ENCODE results near the gene PLEKHA6.
A peak's percentile ranks its signal among the peaks of the same experiment; 100 is the strongest.

PLEKHA6 gene

DNA sequence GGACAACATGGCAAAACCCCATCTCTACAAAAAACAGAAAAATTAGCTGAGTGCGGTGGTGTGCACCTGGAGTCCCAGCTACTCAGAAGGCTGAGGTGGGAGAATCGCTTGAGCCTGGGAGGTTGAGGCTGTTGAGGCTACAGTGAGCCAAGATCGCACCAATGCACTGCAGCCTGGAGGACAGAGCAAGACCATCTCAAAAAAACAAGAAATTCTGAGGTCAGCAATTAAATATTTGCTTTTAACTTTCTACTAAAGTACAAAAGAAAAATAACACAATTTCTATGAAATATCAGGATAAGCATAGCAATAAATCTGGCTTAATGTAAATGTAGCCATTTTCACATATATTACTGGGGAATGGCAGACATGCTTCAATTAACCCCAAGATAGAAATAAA, 42.0 kb upstream of the PLEKHA6 start:
- no peak overlapping the region for H3K27ac ChIP-seq (ENCODE audit: poor library complexity, severe bottlenecking)
- no peak overlapping the region for H3K4me3 ChIP-seq (ENCODE audit: severe bottlenecking)
- H3K36me3 ChIP-seq (ENCODE audit: low read depth) = peaks cover 80% of the 10 kb centered on the region
- H3K9me3 ChIP-seq (ENCODE audit: severe bottlenecking) = no peaks in the 10 kb centered on the region
- H3K4me1 ChIP-seq (ENCODE audit: insufficient read depth, poor library complexity, severe bottlenecking) = peaks cover 17% of the 10 kb centered on the region
- no peak for ATAC-seq (ENCODE audit: low read depth)
- TF ChIP-seq, protein P1, sequence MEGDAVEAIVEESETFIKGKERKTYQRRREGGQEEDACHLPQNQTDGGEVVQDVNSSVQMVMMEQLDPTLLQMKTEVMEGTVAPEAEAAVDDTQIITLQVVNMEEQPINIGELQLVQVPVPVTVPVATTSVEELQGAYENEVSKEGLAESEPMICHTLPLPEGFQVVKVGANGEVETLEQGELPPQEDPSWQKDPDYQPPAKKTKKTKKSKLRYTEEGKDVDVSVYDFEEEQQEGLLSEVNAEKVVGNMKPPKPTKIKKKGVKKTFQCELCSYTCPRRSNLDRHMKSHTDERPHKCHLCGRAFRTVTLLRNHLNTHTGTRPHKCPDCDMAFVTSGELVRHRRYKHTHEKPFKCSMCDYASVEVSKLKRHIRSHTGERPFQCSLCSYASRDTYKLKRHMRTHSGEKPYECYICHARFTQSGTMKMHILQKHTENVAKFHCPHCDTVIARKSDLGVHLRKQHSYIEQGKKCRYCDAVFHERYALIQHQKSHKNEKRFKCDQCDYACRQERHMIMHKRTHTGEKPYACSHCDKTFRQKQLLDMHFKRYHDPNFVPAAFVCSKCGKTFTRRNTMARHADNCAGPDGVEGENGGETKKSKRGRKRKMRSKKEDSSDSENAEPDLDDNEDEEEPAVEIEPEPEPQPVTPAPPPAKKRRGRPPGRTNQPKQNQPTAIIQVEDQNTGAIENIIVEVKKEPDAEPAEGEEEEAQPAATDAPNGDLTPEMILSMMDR (IDR thresholded peaks at IDR 0.05; ENCODE audit: poor library complexity, severe bottlenecking) = no peak
- no peaks in the 10 kb centered on the region for H3K27me3 ChIP-seq (ENCODE audit: insufficient read depth, poor library complexity, severe bottlenecking)
- no peak for DNase-seq (ENCODE audit: low spot score)

GRCh38 chr1:204400882-204401510, 41.3 kb upstream of the PLEKHA6 start:
- ATAC-seq (ENCODE audit: low read depth) = no peak
- no peaks in the 10 kb centered on the region for H3K9me3 ChIP-seq (ENCODE audit: severe bottlenecking)
- TF ChIP-seq, protein P1 (IDR thresholded peaks at IDR 0.05; ENCODE audit: poor library complexity, severe bottlenecking) = no peak
- no peak overlapping the region for H3K4me3 ChIP-seq (ENCODE audit: severe bottlenecking)
- H3K36me3 ChIP-seq (ENCODE audit: low read depth) = peaks cover 73% of the 10 kb centered on the region
- no peaks in the 10 kb centered on the region for H3K27me3 ChIP-seq (ENCODE audit: insufficient read depth, poor library complexity, severe bottlenecking)
- H3K27ac ChIP-seq (ENCODE audit: poor library complexity, severe bottlenecking) = no peak overlapping the region
- no peak for DNase-seq (ENCODE audit: low spot score)
- peaks cover 12% of the 10 kb centered on the region for H3K4me1 ChIP-seq (ENCODE audit: insufficient read depth, poor library complexity, severe bottlenecking)

- Histone ChIP-seq H3K4me3 (ENCODE audit: severe bottlenecking) (no peak overlapping the region), H3K27me3 (ENCODE audit: insufficient read depth, poor library complexity, severe bottlenecking) (no peaks in the 10 kb centered on the region), H3K27ac (ENCODE audit: poor library complexity, severe bottlenecking) (no peak overlapping the region), H3K36me3 (ENCODE audit: low read depth) (peaks cover 53% of the 10 kb centered on the region), H3K4me1 (ENCODE audit: insufficient read depth, poor library complexity, severe bottlenecking) (no peaks in the 10 kb centered on the region), H3K9me3 (ENCODE audit: severe bottlenecking) (peaks cover 2% of the 10 kb centered on the region)
- TF ChIP-seq, protein P1 (IDR thresholded peaks at IDR 0.05; ENCODE audit: poor library complexity, severe bottlenecking) = peak; percentile 88
- DNase-seq (ENCODE audit: low spot score) (peak; percentile 73), ATAC-seq (ENCODE audit: low read depth) (peak; percentile 99)
These were observed 38.7 kb upstream of the PLEKHA6 start for GRCh38 chr1:204398197-204399125.

DNA sequence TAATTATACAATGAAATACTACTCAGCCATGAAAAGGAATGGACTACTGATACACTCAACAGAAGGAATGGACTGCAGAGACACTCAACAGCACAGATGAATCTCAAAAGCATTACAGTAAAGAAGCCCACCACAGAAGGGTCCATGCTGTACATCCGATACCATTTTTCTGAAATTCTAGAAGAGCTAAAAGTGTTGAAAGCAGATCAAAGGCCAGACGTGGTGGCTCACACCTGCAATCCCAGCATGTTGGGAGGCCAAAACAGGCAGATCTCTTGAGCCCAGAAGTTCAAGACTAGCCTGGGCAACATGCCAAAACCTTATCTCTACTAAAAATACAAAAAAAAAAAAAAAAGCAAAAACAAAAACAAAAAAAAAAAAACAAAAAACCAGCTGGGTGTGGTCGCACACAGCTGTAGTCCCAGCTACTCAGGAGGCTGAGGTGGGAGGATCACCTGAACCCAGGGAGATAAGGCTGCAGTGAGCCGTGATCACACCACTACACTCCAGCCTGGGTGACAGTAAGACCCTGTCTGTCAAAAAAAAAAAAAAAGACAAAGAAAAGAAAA, 36.4 kb upstream of the PLEKHA6 start:
- no peak overlapping the region for H3K4me3 ChIP-seq (ENCODE audit: severe bottlenecking)
- H3K36me3 ChIP-seq (ENCODE audit: low read depth) = peaks cover 30% of the 10 kb centered on the region
- TF ChIP-seq, protein P1 (IDR thresholded peaks at IDR 0.05; ENCODE audit: poor library complexity, severe bottlenecking) = no peak
- H3K27ac ChIP-seq (ENCODE audit: poor library complexity, severe bottlenecking) = no peak overlapping the region
- H3K4me1 ChIP-seq (ENCODE audit: insufficient read depth, poor library complexity, severe bottlenecking) = no peaks in the 10 kb centered on the region
- ATAC-seq (ENCODE audit: low read depth) (no peak), DNase-seq (ENCODE audit: low spot score) (no peak)
- no peaks in the 10 kb centered on the region for H3K27me3 ChIP-seq (ENCODE audit: insufficient read depth, poor library complexity, severe bottlenecking)
- peaks cover 2% of the 10 kb centered on the region for H3K9me3 ChIP-seq (ENCODE audit: severe bottlenecking)
